Thoracic aorta (tissue), 2 donors: ENCODE results near the gene TYW1B. TPM values are rescaled to one million over a fixed set of nuclear protein-coding genes. Genes with fewer than 3 reads are reported as not detected.
"Not testable (repeated sequence)": the region's sequence is repeated elsewhere in the genome, so short reads cannot be mapped to it uniquely, and the experiment has no call there.

Experiments used
- ATAC-seq: fragments of 150-250 bp; one replicate; pipeline ENCODE4 v1.8.0; 2017; ENCODE audit warnings: low read depth; ENCODE audit not compliant: insufficient number of reproducible peaks, low FRiP score
- DNase-seq: peaks from one replicate; pipeline ENCODE4 v3.0.0-alpha.2; 2020; ENCODE audit warnings: low spot score
- H3K27ac ChIP-seq, 2 donors: fragments of 200-600 bp; sonication (generic); 1 replicate in 1 of 2; 2 replicates in 1 of 2; pipeline ENCODE4 v1.5.1; 2016; ENCODE audit warnings: mild to moderate bottlenecking in 2 of 2, moderate library complexity in 2 of 2
- H3K27me3 ChIP-seq: fragments of 200-600 bp; sonication (generic); replicated peaks from 2 replicates; pipeline ENCODE4 v1.6.0; 2016; ENCODE audit warnings: mild to moderate bottlenecking; ENCODE audit not compliant: insufficient read depth
- H3K36me3 ChIP-seq: fragments of 200-600 bp; sonication (generic); one replicate; pipeline ENCODE4 v1.5.1; 2016
- H3K4me1 ChIP-seq, 2 donors: fragments of 200-600 bp; sonication (generic); 1 replicate in 1 of 2; 2 replicates in 1 of 2; pipeline versions ENCODE4 v1.5.1 to v1.6.0; 2016; ENCODE audit warnings: low read depth in 2 of 2, mild to moderate bottlenecking in 1 of 2; ENCODE audit not compliant: control insufficient read depth in 1 of 2
- H3K4me3 ChIP-seq: fragments of 200-600 bp; sonication (generic); 2 replicates; pipeline ENCODE4 v1.5.1; 2016; ENCODE audit warnings: mild to moderate bottlenecking
- H3K9me3 ChIP-seq: fragments of 200-600 bp; sonication (generic); 2 replicates; pipeline ENCODE4 v1.5.1; 2016
- total RNA-seq, 2 donors: library from RNA; depleted of rRNA; stranded (reverse); fragments of >200 nt; gene quantifications; one replicate each; pipeline versions ENCODE4 v1.1.0 to v1.2.3, GENCODE V29; 2016
- TF ChIP-seq, protein P1 (sequence below): fragments of 200-600 bp; sonication (generic); IDR thresholded peaks from one replicate; pipeline ENCODE4 v1.5.1; 2019; ENCODE audit warnings: antibody characterized with exemption

The TYW1B gene
- total RNA-seq, 2 donors from 2014 or later: 1.1 to 6.8 TPM

DNA sequence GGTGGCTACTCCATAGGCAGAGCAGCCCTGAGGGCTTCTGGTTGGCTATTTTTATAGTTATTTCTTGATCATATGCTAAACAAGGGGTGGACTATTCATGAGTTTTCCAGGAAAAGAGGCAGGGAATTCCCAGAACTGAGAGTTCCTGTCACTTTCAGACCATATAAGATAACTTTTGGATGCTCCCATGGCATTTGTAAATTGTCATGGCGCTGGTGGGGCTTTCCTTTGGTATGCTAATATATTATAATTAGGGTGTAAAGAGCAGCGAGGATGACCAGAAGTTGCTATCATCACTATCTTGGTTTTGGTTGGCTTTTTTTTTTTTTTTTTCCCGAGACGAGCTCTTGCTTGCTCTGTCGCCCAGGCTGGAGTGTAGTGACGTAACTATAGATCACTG is 272.8 kb downstream of the TYW1B start:
- H3K36me3 ChIP-seq, DNase-seq, H3K27me3 ChIP-seq, H3K4me1 ChIP-seq, H3K4me3 ChIP-seq, H3K27ac ChIP-seq, ATAC-seq, H3K9me3 ChIP-seq: not testable (repeated sequence)

DNA sequence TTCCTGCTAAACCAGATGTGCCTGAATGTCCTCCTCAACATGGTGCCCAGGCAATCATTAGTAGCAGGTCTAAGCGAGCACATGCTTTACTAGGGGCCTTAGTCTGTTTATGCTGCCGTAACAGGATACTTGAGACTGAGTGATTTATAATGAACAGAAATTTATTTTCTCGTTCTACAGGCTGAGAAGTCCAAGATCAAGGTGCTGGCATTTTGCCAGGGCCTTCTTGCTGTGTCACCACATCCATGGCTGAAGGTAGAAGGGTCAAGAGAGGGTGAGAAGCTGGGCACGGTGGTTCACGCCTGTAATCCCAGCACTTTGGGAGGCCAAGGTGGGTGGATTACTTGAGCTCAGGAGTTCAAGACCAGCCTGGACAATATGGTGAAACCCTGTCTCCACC is 273.6 kb downstream of the TYW1B start:
- not testable (repeated sequence) for H3K27ac ChIP-seq, ATAC-seq, H3K9me3 ChIP-seq, DNase-seq, H3K4me1 ChIP-seq, H3K27me3 ChIP-seq, H3K36me3 ChIP-seq, H3K4me3 ChIP-seq

DNA sequence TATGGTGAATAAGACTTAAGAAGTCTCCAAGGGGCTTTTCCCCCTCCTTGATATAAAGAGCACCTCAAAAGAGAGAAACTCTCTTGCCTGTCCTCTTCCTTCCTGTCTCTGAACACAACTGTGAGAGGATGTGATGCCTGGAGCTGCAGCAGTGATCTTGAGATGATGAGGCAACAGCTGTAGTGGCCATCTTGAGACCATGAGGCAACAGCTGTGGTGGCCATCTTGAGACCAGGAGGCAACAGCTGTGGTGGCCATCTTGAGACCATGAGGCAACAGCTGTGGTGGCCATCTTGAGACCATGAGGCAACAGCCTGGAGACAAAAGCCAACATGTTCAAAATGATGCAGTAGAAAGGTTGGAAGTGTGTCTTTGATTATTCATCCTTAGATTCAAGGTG is 277.5 kb downstream of the TYW1B start:
- H3K27me3 ChIP-seq, H3K4me3 ChIP-seq, H3K27ac ChIP-seq, ATAC-seq, H3K4me1 ChIP-seq, H3K9me3 ChIP-seq, DNase-seq, H3K36me3 ChIP-seq: not testable (repeated sequence)

DNA sequence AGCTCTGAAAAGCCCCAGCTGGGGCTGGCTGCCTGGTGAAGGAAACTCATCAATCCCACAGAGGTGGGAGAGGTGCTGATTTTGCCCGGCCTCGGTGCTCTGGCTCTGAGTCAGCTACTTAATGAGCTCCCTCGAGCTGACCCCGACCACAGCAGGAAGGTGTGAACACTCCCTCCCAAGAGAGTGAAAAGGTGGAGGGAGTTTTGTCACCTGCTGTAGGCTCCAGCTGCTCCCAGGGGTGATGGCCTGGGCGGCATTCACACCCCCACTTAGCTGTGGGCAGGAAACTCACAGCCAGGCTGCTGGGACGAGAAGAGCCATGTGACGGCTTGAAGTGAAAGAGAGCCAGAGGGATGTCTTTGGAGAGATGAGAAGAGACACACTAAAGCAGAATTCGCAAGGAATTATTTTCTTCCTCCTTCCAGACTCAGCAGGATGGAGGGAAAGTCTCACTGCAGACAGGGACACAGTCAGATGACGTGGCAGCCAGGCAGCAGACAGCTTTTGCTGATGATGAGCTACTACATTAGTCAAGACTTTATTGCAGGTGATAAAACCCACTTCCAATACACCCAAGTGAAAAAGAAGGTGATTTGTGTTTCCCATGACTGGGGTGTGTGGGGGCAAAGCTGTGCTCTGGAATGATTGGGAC is 281.3 kb downstream of the TYW1B start:
- DNase-seq, H3K27ac ChIP-seq, H3K36me3 ChIP-seq, H3K27me3 ChIP-seq, H3K9me3 ChIP-seq, H3K4me3 ChIP-seq, ATAC-seq, H3K4me1 ChIP-seq: not testable (repeated sequence)

DNA sequence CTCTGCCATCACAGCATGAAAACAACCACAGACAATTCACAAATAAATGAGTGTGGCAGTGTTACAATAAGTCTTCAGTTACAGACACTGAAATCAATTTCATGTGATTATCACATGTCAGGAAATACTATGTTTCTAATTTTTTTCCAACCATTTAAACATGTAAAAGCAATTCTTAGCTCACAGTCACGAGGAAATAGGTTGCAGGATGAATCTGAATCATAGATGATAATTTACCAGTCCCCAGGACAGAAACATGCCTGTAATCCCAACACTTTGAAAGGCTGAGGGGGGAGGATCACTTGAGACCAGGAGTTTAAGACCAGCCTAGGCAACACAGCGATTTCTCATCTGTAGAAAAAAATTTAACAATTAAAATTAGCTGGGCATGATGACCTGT is 283.5 kb downstream of the TYW1B start:
- H3K4me1 ChIP-seq, H3K36me3 ChIP-seq, DNase-seq, H3K9me3 ChIP-seq, H3K27me3 ChIP-seq, H3K27ac ChIP-seq, H3K4me3 ChIP-seq, ATAC-seq: not testable (repeated sequence)

DNA sequence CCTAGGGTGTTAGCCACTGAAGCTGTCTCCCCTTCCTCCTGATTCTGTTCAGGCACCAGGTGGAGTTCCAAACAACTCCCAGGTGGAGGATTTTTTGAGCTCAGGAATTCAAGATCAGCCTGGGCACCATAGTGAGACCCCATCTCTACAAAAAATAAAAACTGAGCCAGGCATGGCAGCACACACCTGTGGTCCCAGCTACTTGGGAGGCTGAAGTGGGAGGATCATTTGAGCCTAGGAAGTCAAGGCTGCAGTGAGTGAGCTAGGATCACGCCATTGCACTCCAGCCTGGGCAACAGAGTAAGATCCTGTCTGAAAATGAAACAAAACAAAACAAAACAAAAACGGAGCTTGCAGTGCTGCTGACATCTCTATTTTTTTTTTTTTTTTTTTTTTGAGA is 287.1 kb downstream of the TYW1B start:
- ATAC-seq (no peak), DNase-seq (no peak)
- H3K27me3 ChIP-seq: no peaks in the 10 kb centered on the region
- H3K9me3 ChIP-seq: no peaks in the 10 kb centered on the region
- H3K36me3 ChIP-seq: no peaks in the 10 kb centered on the region
- H3K4me1 ChIP-seq: no peaks in the 10 kb centered on the region
- no peak overlapping the region for H3K4me3 ChIP-seq
- no peak overlapping the region for H3K27ac ChIP-seq
- TF ChIP-seq, protein P1, sequence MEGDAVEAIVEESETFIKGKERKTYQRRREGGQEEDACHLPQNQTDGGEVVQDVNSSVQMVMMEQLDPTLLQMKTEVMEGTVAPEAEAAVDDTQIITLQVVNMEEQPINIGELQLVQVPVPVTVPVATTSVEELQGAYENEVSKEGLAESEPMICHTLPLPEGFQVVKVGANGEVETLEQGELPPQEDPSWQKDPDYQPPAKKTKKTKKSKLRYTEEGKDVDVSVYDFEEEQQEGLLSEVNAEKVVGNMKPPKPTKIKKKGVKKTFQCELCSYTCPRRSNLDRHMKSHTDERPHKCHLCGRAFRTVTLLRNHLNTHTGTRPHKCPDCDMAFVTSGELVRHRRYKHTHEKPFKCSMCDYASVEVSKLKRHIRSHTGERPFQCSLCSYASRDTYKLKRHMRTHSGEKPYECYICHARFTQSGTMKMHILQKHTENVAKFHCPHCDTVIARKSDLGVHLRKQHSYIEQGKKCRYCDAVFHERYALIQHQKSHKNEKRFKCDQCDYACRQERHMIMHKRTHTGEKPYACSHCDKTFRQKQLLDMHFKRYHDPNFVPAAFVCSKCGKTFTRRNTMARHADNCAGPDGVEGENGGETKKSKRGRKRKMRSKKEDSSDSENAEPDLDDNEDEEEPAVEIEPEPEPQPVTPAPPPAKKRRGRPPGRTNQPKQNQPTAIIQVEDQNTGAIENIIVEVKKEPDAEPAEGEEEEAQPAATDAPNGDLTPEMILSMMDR: no peak

DNA sequence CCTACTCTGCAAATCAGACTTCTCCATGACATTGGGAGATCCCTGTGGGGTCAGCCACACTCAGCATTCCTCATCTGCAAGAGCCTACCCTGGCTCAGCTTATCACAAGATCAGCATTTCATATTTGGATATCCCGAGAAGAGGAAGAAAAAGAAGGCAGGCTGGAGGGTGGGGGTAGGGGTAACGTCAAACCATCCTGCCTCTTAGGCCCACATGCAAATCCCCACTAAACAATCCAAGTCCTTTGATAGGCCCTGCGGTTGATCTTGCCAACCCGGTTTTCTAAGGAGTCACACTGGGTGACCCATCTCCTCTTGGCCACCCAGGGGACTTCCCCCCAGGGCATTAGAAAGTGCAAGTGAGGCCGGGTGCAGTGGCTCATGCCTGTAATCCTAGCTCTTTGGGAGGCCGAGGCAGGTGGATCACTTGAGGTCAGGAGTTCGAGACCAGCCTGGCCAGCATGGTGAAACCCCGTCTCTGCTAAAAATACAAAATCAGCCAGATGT is 287.8 kb downstream of the TYW1B start:
- H3K36me3 ChIP-seq: no peaks in the 10 kb centered on the region
- no peak for ATAC-seq
- no peak overlapping the region for H3K4me3 ChIP-seq
- TF ChIP-seq, protein P1: no peak
- no peaks in the 10 kb centered on the region for H3K27me3 ChIP-seq
- H3K9me3 ChIP-seq: no peaks in the 10 kb centered on the region
- no peak overlapping the region for H3K27ac ChIP-seq
- H3K4me1 ChIP-seq: no peaks in the 10 kb centered on the region
- no peak for DNase-seq

DNA sequence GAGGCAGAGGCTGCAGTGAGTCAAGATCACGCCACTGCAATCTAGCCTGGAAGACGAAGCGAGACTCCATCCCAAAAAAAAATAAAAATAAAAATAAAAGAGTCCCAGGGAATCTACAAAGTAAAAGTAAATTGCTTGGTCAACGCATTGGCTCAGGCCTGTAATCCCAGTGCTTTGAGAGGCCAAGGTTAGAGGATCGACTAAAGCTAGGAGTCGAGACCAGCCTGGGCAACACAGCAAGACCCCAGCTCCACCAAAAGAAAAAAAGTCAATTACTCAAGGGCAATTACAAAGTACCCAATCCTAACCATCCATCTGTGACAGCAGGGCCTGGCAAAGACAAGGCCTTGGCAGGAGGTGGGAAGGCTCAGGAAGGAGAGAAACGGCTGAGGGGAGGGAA is 288.3 kb downstream of the TYW1B start:
- TF ChIP-seq, protein P1: no peak
- no peaks in the 10 kb centered on the region for H3K36me3 ChIP-seq
- H3K9me3 ChIP-seq: no peaks in the 10 kb centered on the region
- H3K4me1 ChIP-seq: no peaks in the 10 kb centered on the region
- DNase-seq: no peak
- ATAC-seq: no peak
- no peak overlapping the region for H3K27ac ChIP-seq
- no peak overlapping the region for H3K4me3 ChIP-seq
- no peaks in the 10 kb centered on the region for H3K27me3 ChIP-seq
